GM12875 (cell line): Measurements from ENCODE around the gene AGPAT1.

Experiments used
- H3K4me3 ChIP-seq: one replicate; pipeline ENCODE4 v1.5.1; 2011; ENCODE audit warnings: low read depth, low read length, control low read depth
- TF ChIP-seq, protein P1 (sequence below): IDR thresholded peaks from 2 replicates; pipeline ENCODE4 v1.5.1; 2011; ENCODE audit warnings: low read depth, mild to moderate bottlenecking, control low read depth, inconsistent platforms, low read length, moderate library complexity, borderline replicate concordance; ENCODE audit not compliant: insufficient read depth

The AGPAT1 gene

DNA sequence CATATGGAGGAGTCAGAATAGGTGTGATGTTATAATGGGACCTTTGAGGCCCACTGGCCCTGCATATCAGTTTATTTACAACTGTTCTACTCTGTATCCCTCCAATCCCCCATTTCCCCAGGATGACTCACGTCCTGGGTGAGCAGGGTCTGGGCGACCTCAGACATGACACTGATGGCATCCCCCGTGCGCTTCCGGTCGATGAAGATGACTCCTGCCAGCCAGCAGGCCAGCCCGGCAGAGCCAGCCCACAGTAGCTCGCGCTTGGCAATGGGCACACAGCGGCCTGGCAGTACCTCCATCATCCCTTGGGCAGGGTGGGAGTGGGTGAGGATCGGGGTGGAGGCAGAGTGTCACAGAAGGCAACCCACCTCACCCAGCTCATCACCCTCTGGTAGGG, 5.6 kb downstream of the AGPAT1 start:
- TF ChIP-seq, protein P1, sequence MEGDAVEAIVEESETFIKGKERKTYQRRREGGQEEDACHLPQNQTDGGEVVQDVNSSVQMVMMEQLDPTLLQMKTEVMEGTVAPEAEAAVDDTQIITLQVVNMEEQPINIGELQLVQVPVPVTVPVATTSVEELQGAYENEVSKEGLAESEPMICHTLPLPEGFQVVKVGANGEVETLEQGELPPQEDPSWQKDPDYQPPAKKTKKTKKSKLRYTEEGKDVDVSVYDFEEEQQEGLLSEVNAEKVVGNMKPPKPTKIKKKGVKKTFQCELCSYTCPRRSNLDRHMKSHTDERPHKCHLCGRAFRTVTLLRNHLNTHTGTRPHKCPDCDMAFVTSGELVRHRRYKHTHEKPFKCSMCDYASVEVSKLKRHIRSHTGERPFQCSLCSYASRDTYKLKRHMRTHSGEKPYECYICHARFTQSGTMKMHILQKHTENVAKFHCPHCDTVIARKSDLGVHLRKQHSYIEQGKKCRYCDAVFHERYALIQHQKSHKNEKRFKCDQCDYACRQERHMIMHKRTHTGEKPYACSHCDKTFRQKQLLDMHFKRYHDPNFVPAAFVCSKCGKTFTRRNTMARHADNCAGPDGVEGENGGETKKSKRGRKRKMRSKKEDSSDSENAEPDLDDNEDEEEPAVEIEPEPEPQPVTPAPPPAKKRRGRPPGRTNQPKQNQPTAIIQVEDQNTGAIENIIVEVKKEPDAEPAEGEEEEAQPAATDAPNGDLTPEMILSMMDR = no peak
- H3K4me3 ChIP-seq = no peak overlapping the region

DNA sequence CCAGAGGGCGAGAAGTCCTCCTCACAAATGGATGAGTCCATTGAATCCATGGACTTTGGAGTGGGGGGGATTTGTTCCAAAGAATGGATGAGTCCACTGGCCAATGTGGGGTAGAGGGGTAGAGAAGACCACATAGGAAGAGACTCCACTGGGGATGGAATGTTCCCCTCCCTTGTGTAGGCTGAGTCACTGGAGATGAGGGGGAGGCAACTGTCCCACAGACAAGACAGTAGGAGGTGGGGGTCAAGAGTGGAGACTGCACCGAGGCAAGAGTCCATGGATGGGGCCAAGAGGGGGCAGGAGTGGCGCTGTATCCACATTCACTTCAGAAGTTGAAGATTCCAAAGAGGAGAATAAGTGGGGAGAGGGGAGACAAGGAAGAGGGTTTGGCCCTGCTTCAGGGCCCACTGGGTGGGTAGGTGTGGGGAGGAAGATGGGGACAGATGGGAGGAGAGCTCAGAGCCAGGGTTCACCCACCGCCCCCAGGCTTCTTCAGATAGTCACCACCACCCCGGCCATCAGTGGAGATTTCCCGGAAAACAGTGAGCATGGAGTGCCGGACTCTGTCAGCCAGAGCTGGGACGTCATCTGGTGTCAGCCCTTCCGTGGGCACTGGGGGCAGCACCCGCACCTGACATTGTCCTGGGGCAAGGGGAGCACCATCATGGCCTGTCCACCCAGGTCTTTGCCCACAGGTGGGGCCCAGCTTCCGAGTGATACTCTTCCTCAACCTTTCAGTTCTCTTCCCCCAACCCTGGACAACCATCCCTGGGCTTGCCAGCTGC, 6.9 kb downstream of the AGPAT1 start:
- H3K4me3 ChIP-seq = no peak overlapping the region
- TF ChIP-seq, protein P1 = no peak

DNA sequence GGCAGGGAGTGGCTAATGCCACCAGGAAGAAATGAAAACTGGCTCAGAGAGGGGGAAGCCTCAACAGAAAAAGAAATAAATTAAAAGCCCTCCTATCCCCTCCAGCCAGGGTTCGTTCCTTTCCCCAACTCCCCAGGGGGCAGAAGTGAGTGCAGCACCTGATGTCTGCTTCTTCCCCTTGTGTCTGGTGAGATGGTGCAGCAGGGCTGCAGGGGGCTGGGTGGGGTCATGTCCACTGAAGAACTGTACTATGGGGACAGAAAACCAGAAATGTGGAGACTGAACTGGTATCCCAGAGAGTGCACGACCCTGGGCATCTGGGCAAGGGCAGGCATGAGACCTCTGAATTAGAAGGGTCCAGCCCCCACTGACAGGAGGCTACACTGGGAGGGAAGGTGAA, 7.5 kb downstream of the AGPAT1 start:
- H3K4me3 ChIP-seq = no peak overlapping the region
- TF ChIP-seq, protein P1 = no peak

DNA sequence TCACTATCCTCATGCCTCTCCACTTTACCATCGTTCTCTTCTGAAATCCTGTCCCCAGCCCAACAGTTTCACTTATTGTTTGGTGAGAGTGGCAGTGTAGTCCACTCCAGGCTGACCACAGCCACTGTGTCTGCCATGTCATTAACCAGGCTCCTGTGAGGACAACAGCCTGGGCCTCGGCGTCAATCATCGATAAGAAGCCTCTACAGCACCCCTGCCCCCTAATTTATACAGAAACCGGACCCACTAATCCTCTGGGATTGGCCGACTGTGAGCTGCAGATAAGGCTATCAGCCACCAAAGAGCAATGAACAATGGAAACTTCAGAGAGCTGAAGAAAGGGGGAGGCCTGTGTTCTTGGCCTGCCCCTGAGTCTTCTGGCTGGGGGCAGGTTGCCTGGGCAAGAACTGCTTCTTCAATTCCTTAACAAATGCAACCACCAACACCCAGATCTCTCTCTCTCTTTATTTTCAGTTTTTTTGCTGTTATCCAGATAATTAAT, 8.1 kb downstream of the AGPAT1 start:
- no peak overlapping the region for H3K4me3 ChIP-seq
- TF ChIP-seq, protein P1 = no peak

DNA sequence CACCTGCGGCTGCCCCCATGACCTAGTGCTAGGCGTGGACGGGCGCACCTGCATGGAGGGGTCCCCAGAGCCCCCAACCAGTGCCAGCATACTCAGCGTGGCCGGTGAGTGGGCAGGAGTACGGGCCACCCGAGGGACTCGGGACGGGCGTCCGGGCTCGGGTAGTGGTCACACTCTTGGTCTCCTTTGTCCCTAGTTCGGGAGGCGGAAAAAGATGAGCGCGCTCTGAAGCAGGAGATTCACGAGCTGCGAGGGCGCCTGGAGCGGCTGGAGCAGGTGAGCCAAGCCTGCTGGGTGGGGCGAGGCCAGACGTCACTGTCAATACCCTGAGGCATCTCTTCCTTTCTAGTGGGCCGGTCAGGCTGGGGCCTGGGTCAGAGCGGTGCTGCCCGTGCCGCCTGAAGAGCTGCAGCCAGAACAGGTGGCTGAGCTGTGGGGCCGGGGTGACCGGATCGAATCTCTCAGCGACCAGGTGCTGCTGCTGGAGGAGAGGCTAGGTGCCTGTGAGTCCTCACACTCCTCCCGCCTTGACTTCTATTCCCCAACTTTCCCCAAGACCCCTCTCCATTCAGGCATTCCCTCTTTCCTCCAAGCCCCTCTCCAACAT, 8.6 kb downstream of the AGPAT1 start:
- TF ChIP-seq, protein P1 = no peak
- no peak overlapping the region for H3K4me3 ChIP-seq

DNA sequence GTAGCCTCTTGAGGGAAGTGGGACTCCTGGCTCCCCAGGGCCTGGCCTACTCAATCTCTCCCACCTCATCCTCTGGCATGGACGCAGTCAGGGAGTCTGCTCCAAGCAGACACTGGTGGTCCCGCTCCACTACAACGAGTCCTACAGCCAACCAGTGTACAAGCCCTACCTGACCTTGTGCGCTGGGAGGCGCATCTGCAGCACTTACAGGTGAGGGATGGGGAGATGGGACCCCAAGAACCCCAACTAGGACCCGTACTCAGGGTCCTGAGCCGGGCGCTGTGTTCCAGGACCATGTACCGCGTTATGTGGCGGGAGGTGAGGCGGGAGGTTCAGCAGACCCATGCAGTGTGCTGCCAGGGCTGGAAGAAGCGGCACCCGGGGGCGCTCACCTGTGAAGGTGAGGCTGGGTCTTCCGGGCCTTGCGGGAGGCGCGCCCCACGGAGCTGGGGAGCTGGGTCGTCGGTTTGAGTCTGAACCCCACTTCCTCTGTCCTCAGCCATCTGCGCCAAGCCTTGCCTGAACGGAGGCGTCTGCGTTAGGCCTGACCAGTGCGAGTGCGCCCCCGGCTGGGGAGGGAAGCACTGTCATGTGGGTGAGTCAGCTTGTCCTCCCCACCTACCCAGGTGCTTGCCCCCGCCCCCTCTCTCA, 9.3 kb downstream of the AGPAT1 start:
- H3K4me3 ChIP-seq = no peak overlapping the region
- TF ChIP-seq, protein P1 = no peak

DNA sequence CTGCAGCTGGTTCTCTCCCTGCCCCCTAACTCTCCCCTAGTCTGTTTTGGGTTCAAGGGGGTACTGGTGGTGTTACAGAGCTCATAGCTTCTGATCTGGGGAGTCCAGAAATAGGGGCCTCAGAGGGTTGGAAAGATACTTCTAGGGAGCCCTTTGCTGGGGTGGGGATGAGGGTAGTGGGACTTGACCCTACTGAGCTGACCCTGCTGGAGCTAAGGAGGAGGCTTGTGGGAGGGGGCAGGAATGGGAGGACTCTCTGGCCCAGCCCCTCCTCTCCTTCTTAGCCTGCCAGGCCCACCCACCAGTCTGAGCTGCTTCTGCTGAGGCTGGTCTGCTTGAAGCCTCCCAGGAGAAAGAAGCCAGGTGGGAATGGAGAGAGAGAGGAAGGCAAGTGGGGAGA, 11.6 kb downstream of the AGPAT1 start, which contains the start of gene EGFL8:
EGFL8 (plus strand) TSS at position 301 of the 400 bp plus-strand sequence. CDS start 1,571 bp downstream, outside the sequence.
- TF ChIP-seq, protein P1 = no peak
- H3K4me3 ChIP-seq = no peak within 1 kb of the TSS
